H9 (cell line): Measurements from ENCODE around the gene ABCA1. TPM values are rescaled to one million over a fixed set of nuclear protein-coding genes. Genes with fewer than 3 reads are reported as not detected.

ENCODE experiments used
- DNase-seq: peaks from one replicate; pipeline ENCODE4 v3.0.0-alpha.2; 2017
- H2AFZ ChIP-seq: one replicate; pipeline ENCODE4 v1.6.1; 2013; ENCODE audit warnings: mild to moderate bottlenecking, low read length, control low read depth, moderate library complexity
- H2AK5ac ChIP-seq: 2 replicates; pipeline ENCODE4 v1.6.1; 2013; ENCODE audit warnings: low read length, control low read depth, mixed read lengths; ENCODE audit not compliant: insufficient read length
- H2BK120ac ChIP-seq: one replicate; pipeline ENCODE4 v1.6.1; 2013; ENCODE audit warnings: low read depth, mild to moderate bottlenecking, low read length, control low read depth, inconsistent platforms; ENCODE audit not compliant: poor library complexity, severe bottlenecking
- H2BK12ac ChIP-seq: 2 replicates; pipeline ENCODE4 v1.6.1; 2013; ENCODE audit warnings: low read length, control low read depth, mixed read lengths, low read depth; ENCODE audit not compliant: insufficient read length
- H2BK15ac ChIP-seq: 2 replicates; pipeline ENCODE4 v1.6.1; 2013; ENCODE audit warnings: low read depth, low read length, control low read depth
- H2BK20ac ChIP-seq: one replicate; pipeline ENCODE4 v1.6.1; 2013; ENCODE audit warnings: low read depth, mild to moderate bottlenecking, low read length, control low read depth, inconsistent platforms; ENCODE audit not compliant: poor library complexity, severe bottlenecking
- H2BK5ac ChIP-seq: 2 replicates; pipeline ENCODE4 v1.6.1; 2013; ENCODE audit warnings: low read length, control low read depth, mixed read lengths; ENCODE audit not compliant: insufficient read length
- H3K14ac ChIP-seq: 2 replicates; pipeline ENCODE4 v1.6.1; 2013; ENCODE audit warnings: low read length, control low read depth; ENCODE audit not compliant: insufficient read depth
- H3K18ac ChIP-seq: 2 replicates; pipeline ENCODE4 v1.6.1; 2013; ENCODE audit warnings: low read depth, mild to moderate bottlenecking, mixed read lengths, low read length, control low read depth; ENCODE audit not compliant: insufficient read length
- H3K23ac ChIP-seq: 2 replicates; pipeline ENCODE4 v1.6.1; 2013; ENCODE audit warnings: low read length, control low read depth, mixed read lengths, low read depth; ENCODE audit not compliant: insufficient read length
- H3K23me2 ChIP-seq: 2 replicates; pipeline ENCODE4 v1.6.1; 2013; ENCODE audit warnings: low read depth, mild to moderate bottlenecking, mixed read lengths, low read length, control low read depth; ENCODE audit not compliant: insufficient read length, poor library complexity, severe bottlenecking
- H3K27ac ChIP-seq: 2 replicates; pipeline ENCODE4 v1.5.1; 2013; ENCODE audit warnings: low read length, control low read depth, mixed read lengths, low read depth; ENCODE audit not compliant: insufficient read length
- H3K27me3 ChIP-seq: 2 replicates; pipeline ENCODE4 v1.6.1; 2013; ENCODE audit warnings: low read length, control low read depth, inconsistent platforms; ENCODE audit not compliant: insufficient read depth
- H3K4ac ChIP-seq: 2 replicates; pipeline ENCODE4 v1.6.1; 2013; ENCODE audit warnings: low read depth, mild to moderate bottlenecking, control low read depth, inconsistent platforms, low read length, moderate library complexity
- H3K4me1 ChIP-seq: 2 replicates; pipeline ENCODE4 v1.6.1; 2013; ENCODE audit warnings: low read length, control low read depth, inconsistent platforms; ENCODE audit not compliant: insufficient read depth
- H3K4me2 ChIP-seq: 2 replicates; pipeline ENCODE4 v1.6.1; 2013; ENCODE audit warnings: low read length, control low read depth, mixed read lengths; ENCODE audit not compliant: insufficient read length, insufficient read depth
- H3K56ac ChIP-seq: 2 replicates; pipeline ENCODE4 v1.6.1; 2013; ENCODE audit warnings: low read depth, mild to moderate bottlenecking, mixed read lengths, low read length, control low read depth; ENCODE audit not compliant: insufficient read length
- H3K79me1 ChIP-seq: 2 replicates; pipeline ENCODE4 v1.6.1; 2013; ENCODE audit warnings: low read depth, mild to moderate bottlenecking, moderate library complexity, low read length, control low read depth, inconsistent platforms; ENCODE audit not compliant: insufficient read depth, poor library complexity, severe bottlenecking
- H3K79me2 ChIP-seq: 2 replicates; pipeline ENCODE4 v1.6.1; 2013; ENCODE audit warnings: low read length, control low read depth, inconsistent platforms; ENCODE audit not compliant: insufficient read depth
- H3K9ac ChIP-seq: 2 replicates; pipeline ENCODE4 v1.6.1; 2013; ENCODE audit warnings: low read length, control low read depth, mixed read lengths; ENCODE audit not compliant: insufficient read length; ENCODE audit errors: extremely low read depth
- H3K9me3 ChIP-seq: one replicate; pipeline ENCODE4 v1.6.1; 2013; ENCODE audit warnings: low read depth, low read length, inconsistent platforms; ENCODE audit not compliant: control insufficient read depth
- H3T11ph ChIP-seq: one replicate; pipeline ENCODE4 v1.6.1; 2013; ENCODE audit warnings: mild to moderate bottlenecking, low read length, control low read depth, inconsistent platforms
- H4K20me1 ChIP-seq: one replicate; pipeline ENCODE4 v1.6.1; 2013; ENCODE audit not compliant: control insufficient read depth, insufficient read length, insufficient read depth
- H4K5ac ChIP-seq: 2 replicates; pipeline ENCODE4 v1.6.1; 2013; ENCODE audit warnings: low read depth, mild to moderate bottlenecking, mixed read lengths, low read length, control low read depth; ENCODE audit not compliant: insufficient read length
- H4K8ac ChIP-seq: replicated peaks from 2 replicates; pipeline ENCODE4 v1.6.1; 2013; ENCODE audit warnings: low read length, control low read depth, mixed read lengths, low read depth; ENCODE audit not compliant: insufficient read length
- H4K91ac ChIP-seq: 2 replicates; pipeline ENCODE4 v1.6.1; 2013; ENCODE audit warnings: low read depth, mild to moderate bottlenecking, moderate library complexity, mixed read lengths, low read length, control low read depth; ENCODE audit not compliant: insufficient read length
- H3K27ac Mint-ChIP-seq, 3 experiments: 2 replicates in 2 of 3; 3 replicates in 1 of 3; pipeline ENCODE4 v1.8.0; 2020 to 2021; ENCODE audit warnings: mixed read lengths in 3 of 3, mild to moderate bottlenecking in 1 of 3, moderate library complexity in 1 of 3
- H3K27me3 Mint-ChIP-seq: 2 replicates; pipeline ENCODE4 v1.8.0; 2021; ENCODE audit warnings: low read depth, mild to moderate bottlenecking, moderate library complexity, mixed read lengths
- H3K36me3 Mint-ChIP-seq, 3 experiments: 2 replicates in 2 of 3; 3 replicates in 1 of 3; pipeline ENCODE4 v1.8.0; 2020 to 2021; ENCODE audit warnings: low read depth in 3 of 3, mixed read lengths in 3 of 3; ENCODE audit not compliant: insufficient read depth in 1 of 3
- H3K4me1 Mint-ChIP-seq, 2 experiments: 2 replicates each; pipeline ENCODE4 v1.8.0; 2020; ENCODE audit warnings: mixed read lengths in 2 of 2
- H3K4me3 Mint-ChIP-seq, 2 experiments: 2 replicates in 1 of 2; 3 replicates in 1 of 2; pipeline ENCODE4 v1.8.0; 2020 to 2021; ENCODE audit warnings: mild to moderate bottlenecking in 2 of 2, mixed read lengths in 2 of 2, moderate library complexity in 1 of 2
- H3K9me3 Mint-ChIP-seq, 2 experiments: 2 replicates in 1 of 2; 3 replicates in 1 of 2; pipeline ENCODE4 v1.8.0; 2020; ENCODE audit warnings: mild to moderate bottlenecking in 2 of 2, mixed read lengths in 2 of 2, moderate library complexity in 1 of 2
- WGBS: extraction: QIAGEN DNeasy Blood & Tissue Kit; methylation state at CpG from one replicate; pipeline ENCODE4 v1.1.7; 2013; ENCODE audit warnings: missing lambda C conversion rate, low lambda C conversion rate, mixed read lengths; ENCODE audit not compliant: insufficient read length; ENCODE audit errors: extremely low coverage; 5-methylcytosine and 5-hydroxymethylcytosine counted together
- total RNA-seq: library from RNA; stranded (reverse); gene quantifications from 2 replicates; pipeline ENCODE4 v1.2.1, GENCODE V29; 2021
- TF ChIP-seq, protein P1 (sequence below): fragments of 200-600 bp; sonication (generic); conservative IDR thresholded peaks from 3 replicates; pipeline ENCODE4 v1.8.0; 2021; ENCODE audit warnings: antibody characterized with exemption, mild to moderate bottlenecking

Gene ABCA1
- total RNA-seq, 1 experiment from 2014 or later: 16.6 TPM

DNA sequence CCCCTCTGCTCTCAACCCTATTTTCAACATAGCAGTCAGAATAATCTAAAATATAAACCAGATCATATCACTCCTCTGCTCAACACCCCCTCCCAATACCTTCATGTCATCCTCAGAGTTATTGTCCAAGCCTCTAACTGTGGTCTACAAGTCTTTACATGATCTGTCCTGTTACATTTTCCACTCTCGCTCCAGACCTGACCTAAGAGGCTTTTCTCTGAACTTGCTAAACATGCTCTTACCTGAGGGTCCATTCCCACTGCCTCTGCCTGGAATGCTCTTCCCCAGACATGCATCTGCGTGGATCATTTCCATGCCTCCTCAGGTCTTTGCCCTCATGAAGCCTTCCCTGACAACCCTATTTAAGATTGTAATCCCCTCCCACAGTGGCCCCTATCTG is 152.0 kb downstream of the ABCA1 start:
- no peaks in the 10 kb centered on the region for H3K9me3 Mint-ChIP-seq
- H3K4me2 ChIP-seq: no peak overlapping the region

More for the DNA sequence above, 152.0 kb downstream of the ABCA1 start:
- H3K27ac Mint-ChIP-seq: no peak overlapping the region
- TF ChIP-seq, protein P1, sequence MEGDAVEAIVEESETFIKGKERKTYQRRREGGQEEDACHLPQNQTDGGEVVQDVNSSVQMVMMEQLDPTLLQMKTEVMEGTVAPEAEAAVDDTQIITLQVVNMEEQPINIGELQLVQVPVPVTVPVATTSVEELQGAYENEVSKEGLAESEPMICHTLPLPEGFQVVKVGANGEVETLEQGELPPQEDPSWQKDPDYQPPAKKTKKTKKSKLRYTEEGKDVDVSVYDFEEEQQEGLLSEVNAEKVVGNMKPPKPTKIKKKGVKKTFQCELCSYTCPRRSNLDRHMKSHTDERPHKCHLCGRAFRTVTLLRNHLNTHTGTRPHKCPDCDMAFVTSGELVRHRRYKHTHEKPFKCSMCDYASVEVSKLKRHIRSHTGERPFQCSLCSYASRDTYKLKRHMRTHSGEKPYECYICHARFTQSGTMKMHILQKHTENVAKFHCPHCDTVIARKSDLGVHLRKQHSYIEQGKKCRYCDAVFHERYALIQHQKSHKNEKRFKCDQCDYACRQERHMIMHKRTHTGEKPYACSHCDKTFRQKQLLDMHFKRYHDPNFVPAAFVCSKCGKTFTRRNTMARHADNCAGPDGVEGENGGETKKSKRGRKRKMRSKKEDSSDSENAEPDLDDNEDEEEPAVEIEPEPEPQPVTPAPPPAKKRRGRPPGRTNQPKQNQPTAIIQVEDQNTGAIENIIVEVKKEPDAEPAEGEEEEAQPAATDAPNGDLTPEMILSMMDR: no peak
- no peak for DNase-seq
- no peak overlapping the region for H4K5ac ChIP-seq
- H3K14ac ChIP-seq: no peak overlapping the region
- no peak overlapping the region for H3K23ac ChIP-seq
- H2BK15ac ChIP-seq: no peak overlapping the region
- H3K23me2 ChIP-seq: no peaks in the 10 kb centered on the region
- H3K27ac ChIP-seq: no peak overlapping the region
- H3K56ac ChIP-seq: no peak overlapping the region
- H2BK20ac ChIP-seq: no peak overlapping the region
- H3K9me3 ChIP-seq: no peaks in the 10 kb centered on the region
- H3K4me3 Mint-ChIP-seq: no peak overlapping the region
- no peaks in the 10 kb centered on the region for H3K4me1 Mint-ChIP-seq
- no peak overlapping the region for H2BK120ac ChIP-seq
- H4K20me1 ChIP-seq: no peaks in the 10 kb centered on the region
- H3K4ac ChIP-seq: no peak overlapping the region
- H3K9ac ChIP-seq: no peak overlapping the region
- H2AK5ac ChIP-seq: no peak overlapping the region
- no peak overlapping the region for H3K18ac ChIP-seq
- H3K4me1 ChIP-seq: no peaks in the 10 kb centered on the region
- no peak overlapping the region for H2AFZ ChIP-seq
- H3T11ph ChIP-seq: no peak overlapping the region
- H4K8ac ChIP-seq: no peak overlapping the region
- H3K79me2 ChIP-seq: no peaks in the 10 kb centered on the region
- no peak overlapping the region for H2BK5ac ChIP-seq
- WGBS: no CpG with 5 or more reads among the region's 2 CpGs
- H3K27me3 ChIP-seq: no peaks in the 10 kb centered on the region
- no peak overlapping the region for H4K91ac ChIP-seq
- no peaks in the 10 kb centered on the region for H3K79me1 ChIP-seq
- H3K27me3 Mint-ChIP-seq: no peaks in the 10 kb centered on the region; the same call in 1 of the 2 replicates
- H3K36me3 Mint-ChIP-seq: no peaks in the 10 kb centered on the region
- no peak overlapping the region for H2BK12ac ChIP-seq
